HG02840 (cell line): Measurements from ENCODE around the gene TSEN34.
"Not testable (repeated sequence)": the region's sequence is repeated elsewhere in the genome, so short reads cannot be mapped to it uniquely, and the experiment has no call there.

Source experiments
- ATAC-seq: cut with Tn5 transposase; IDR thresholded peaks from one replicate; pipeline ENCODE4 v1.9.1; 2021; ENCODE audit warnings: mild to moderate bottlenecking, moderate library complexity, moderate number of reproducible peaks; ENCODE audit not compliant: unreplicated experiment, low FRiP score

The TSEN34 gene

GRCh38 chr19:54160182-54160811 is 30.8 kb upstream of the TSEN34 start:
- no peak for ATAC-seq

DNA sequence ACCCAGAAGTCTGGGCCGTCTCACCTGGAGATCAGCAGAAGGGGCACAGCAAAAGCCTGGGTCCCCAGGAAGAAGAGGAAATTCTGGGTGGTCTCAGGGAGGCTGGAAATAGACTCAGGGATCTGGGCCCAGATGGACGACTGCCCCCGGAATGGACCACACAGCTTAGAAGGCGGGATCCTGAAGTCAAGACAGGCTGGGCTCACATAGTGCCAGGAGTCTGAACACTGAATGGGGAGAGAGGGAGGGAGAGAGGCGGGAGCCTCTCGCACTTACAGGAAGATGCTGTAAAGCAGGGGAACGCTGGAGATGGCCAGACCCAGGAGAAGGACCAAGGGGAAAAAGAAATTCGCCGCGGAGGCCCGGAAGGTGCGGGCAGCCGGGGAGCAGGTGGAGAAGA is 30.3 kb upstream of the TSEN34 start:
- no peak for ATAC-seq

GRCh38 chr19:54162241-54162805 is 28.8 kb upstream of the TSEN34 start:
- no peak for ATAC-seq

GRCh38 chr19:54162884-54163283 is 28.2 kb upstream of the TSEN34 start:
- no peak for ATAC-seq

GRCh38 chr19:54164369-54165068 is 26.6 kb upstream of the TSEN34 start:
- no peak for ATAC-seq

- no peak for ATAC-seq
Measured at GRCh38 chr19:54165222-54165621, 25.9 kb upstream of the TSEN34 start.

DNA sequence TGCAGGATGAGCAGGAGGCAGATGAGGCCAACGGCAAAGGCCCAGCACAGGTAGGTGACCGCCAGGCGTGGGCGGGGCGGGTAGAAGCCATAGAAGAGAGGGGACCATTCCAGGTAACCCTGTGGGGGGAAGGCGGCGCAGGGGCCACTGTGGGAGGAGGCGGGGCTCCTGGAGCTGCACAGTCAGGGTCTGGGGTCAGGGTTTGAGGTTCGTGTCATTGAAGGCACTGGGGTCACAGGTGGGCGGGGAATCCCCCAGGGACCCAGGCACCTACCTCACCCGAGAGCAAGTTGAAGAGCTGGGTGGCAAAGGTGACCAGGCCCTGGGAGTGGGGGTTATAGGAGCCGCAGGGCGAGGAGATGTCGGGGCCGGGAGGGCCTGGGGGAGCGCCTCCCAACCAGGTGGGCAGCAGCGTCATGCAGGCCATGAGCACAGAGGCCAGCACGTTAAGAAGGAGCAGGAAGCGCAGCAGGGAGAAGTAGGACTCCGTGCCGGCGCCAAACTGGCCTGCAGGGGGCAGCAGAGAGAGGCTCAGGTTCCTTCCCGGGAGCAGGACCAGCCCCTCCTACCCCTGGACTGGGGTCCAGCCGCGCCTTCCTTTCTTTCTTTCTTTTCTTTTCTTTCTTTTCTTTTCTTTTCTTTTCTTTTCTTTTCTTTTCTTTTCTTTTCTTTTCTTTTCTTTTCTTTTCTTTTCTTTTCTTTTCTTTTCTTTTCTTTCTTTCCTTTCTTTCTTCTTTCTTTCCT is 22.8 kb upstream of the TSEN34 start:
- ATAC-seq: no peak

DNA sequence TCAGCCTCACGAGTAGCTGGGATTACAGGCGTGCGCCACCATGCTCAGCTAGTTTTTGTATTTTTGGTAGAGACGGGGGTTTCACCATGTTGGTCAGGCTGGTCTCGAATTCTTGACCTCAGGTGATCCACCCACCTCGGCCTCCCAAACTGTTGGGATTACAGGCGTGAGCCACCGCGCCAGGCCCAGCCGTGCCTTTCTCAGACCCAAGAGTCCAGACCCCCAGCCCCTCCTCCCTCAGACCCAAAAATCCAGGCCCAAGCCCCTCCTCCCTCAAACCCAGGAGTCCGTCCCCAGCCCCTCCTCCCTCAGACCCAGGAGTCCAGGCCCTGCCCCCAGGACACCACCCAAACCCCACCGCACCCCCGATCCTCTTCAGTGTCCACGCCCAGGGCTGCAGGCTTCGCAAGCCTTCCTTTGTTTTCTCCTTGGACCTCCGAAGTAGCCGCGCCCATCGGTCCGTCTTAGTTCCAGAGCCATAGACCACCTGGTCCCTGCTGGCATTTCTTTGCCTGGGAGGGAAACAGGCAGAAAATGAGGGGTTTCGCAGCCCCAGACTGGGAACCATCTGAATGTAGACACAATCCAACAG is 21.9 kb upstream of the TSEN34 start:
- no peak for ATAC-seq

DNA sequence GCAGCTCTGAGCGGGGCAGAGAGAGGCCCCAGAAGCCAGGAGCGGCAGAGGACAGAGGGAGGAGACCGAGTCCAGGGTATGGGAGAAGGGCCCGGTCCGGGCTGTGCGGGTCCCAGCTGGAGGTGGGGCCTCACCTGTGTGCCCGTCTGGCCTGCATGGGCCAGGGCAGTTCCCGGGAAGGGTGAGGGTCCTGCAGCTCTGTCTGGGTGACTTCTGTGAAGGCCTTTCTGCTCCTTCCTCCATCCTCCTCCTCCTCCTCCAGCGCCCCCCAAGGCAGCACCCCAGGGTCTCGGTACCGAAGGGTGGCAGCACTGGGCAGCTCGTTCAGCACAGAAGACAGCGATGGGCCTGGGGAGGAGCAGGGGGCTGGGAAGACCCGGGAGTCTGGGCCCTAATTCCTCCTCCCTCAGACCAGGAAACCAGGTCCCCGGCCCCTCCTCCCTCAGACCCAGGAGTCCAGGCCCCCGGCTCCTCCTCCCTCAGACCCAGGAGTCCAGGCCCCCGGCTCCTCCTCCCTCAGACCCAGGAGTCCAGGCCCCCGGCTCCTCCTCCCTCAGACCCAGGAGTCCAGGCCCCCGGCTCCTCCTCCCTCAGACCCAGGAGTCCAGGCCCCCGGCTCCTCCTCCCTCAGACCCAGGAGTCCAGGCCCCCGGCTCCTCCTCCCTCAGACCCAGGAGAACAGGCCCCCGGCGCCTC is 19.2 kb upstream of the TSEN34 start:
- ATAC-seq: not testable (repeated sequence)

DNA sequence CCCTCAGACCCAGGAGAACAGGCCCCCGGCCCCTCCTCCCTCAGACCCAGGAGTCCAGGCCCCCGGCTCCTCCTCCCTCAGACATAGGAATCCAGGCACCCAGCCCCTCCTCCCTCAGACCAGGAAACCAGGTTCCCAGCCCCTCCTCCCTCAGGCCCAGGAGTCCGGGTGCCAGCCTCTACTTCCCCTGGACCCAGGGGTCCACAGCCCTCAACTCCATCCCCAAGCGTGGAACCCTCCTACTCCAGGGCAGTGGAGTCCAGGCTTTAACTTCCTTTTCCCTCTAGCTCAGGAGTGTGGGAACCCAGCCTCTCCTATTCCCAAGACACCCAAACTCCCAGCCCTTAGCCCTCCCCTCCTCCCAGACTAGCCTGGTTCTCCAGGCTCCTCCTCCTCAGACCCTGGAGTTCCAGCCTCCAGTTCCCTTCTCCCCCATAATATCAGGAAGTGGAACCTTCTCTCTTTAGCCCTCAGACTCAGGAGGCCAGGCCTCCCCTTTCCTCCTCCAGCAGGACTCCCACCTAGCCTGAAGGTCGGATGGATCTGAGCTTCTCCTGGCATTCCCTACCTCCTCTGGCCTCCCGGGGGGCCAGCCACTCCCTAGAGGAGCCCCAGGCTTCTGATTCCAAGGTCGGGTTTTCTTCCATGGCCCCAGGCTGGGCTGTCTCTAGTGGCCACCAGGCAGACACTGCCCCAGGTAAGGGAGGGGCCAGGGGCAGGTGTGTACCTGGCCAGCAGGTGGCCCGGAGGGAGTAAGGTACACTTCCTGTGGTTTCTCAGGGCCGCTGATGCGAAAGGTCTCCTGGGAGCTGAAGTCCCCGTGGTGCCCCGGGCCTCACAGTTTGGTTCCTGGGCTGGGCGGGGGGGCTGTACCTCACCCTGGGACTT is 18.4 kb upstream of the TSEN34 start, which contains the start of gene TMC4:
Gene TMC4 (minus strand): TSS at position 690 of the 888 bp plus-strand sequence. CDS start 43 bp downstream, at position 647.
- no peak for ATAC-seq

- ATAC-seq: no peak
Measured at GRCh38 chr19:54173359-54173699, 17.8 kb upstream of the TSEN34 start.

DNA sequence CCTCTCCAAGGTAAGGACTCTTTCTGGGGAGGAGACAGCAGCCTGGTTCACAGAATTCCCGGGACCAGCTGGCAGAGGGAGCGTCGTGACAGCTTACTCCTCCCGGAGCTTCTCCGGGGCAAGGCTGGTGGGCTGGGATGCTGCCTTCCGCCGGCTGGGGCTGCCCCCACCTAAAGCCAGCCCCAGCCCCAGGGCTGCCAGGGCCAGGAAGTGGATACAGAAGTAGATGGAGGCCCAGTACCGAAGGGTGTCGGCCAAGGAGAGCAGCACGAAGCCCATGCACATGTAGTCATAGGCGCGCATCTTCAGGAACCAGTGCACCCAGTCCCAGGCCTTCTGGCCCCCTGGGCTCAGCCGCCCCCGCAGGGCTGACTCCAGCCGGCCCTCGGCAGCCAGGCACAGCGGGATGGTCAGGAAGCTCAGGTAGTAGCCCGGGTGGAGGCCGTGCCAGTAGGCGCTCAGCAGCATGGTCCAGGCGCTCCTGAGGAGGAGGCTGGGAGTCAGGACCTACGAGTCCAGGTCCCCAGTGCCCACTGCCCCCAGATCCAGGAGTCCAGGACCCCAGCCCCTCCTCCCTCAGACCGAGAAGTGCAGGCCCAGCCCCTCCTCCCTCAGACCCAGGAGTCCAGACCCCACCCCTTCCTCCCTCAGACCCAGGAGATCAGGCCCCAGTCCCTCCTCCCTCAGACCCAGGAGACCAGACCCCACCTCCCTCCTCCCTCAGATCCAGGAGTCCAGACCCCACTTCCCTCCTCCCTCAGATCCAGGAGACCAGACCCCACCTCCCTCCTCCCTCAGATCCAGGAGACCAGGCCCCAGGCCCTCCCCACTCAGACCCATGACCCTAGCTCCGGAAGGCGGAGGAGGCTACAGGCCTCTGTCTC is 16.9 kb upstream of the TSEN34 start:
- no peak for ATAC-seq

DNA sequence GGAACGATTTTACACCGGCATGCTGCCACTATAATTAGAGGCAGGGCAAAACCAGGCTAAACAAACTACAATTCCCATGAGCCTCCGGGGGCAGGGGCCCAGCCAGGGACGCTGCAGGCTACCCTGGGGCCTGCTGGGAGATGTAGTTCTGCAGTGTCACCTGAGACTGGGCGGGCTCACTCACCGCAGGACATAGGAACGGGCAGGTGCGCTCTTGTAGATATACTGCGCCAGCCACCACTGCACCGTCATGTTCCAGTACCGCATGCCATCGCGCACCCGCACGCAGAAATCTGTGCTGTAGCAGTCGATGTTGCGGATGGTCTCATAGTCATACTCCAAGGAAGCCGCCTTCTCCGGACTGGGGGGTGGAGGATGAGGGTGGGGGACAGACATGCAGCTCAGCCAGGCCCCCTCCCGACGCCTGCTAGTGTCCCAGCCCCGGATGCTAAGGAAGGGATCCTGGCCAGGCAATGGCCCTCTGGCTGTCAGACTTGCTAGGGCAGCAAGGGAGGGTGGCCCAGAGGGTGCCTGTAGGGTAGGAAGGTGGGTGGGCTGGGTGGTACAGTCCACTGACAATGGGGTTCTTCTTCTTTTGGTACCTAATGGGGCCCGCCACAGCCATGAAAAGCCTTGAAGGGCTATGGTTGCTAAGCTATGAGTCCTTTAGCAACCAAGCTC is 12.4 kb upstream of the TSEN34 start:
- ATAC-seq: no peak

DNA sequence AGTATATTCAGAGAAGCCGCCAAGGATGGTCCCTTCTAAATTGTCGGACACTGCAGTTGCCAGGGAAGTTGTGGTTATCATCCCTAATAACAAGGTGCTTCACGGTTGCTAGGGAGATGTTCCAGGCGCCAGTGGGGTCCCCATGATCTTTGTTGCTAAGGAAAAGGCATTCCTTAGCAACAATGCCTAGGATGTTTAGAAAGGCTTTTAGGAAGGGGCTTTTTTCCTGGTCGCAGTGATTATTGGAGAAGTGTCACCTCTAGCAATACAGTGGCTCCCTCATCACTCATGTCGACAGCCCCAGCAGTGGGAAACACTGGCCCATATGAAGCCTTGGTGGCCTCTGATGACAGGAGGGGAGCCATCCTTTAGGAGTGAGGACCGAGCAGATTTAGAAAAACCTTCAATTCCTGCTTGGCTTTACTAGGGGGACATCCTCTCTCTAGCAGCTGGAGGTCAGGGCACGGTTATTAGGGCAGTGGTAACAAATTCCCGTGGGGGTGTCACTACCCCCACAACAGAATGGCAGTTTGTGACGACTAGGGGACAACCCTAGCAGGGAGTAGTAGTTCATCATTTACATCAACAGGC is 11.8 kb upstream of the TSEN34 start:
- ATAC-seq: no peak

GRCh38 chr19:54179921-54180461 is 11.1 kb upstream of the TSEN34 start:
- no peak for ATAC-seq

- ATAC-seq: no peak
Measured at GRCh38 chr19:54180691-54181091, 10.4 kb upstream of the TSEN34 start.

DNA sequence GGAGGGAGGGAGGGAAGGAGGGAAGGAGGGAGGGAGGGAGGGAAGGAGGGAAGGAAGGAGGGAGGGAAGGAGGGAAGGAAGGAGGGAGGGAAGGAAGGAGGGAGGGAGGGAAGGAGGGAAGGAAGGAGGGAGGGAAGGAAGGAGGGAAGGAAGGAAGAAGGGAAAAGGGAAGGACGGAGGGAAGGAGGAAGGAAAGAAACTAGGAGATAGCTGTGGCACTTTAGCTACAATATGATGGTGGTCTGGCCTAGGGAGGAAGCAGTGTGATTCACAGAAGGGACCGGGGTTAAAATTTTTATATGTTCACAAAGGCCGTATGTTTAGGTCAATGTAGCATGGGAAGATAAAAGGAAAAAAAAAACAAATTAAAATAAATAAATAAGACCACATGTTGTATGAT is 9.2 kb upstream of the TSEN34 start:
- ATAC-seq: not testable (repeated sequence)
